Measurements from ENCODE around the gene SCML1. TPM values are rescaled to one million over a fixed set of nuclear protein-coding genes. Genes with fewer than 3 reads are reported as not detected.

SCML1 gene
- total RNA-seq, 4 donors from 2014 or later: 14.8 to 25.9 (median 20.5) TPM

Other genes with a start within 250 kb of the SCML1 start
- 10 to 100 TPM; 15.5 to 25.9 (median 23.1) TPM for gene RAI2, start 123.8 kb downstream of the SCML1 start, total RNA-seq